GM12878 (cell line): ENCODE data around the gene NEK1. TPM values are rescaled to one million over a fixed set of nuclear protein-coding genes. Genes with fewer than 3 reads are reported as not detected.
A peak's percentile ranks its signal among the peaks of the same experiment; 100 is the strongest.

ENCODE experiments used
- EED ChIP-seq: sonication (generic); IDR thresholded peaks from 2 replicates; pipeline ENCODE4 v1.6.1; 2016; ENCODE audit warnings: antibody characterized with exemption, low read depth
- EP300 ChIP-seq, 2 experiments: fragments of 150-350 bp in 1 of 2; IDR thresholded peaks; 2 replicates each; pipeline ENCODE4 v1.6.1; 2011 to 2012; ENCODE audit warnings: low read depth in 2 of 2, low read length in 2 of 2, borderline replicate concordance in 1 of 2, improper control_type of control experiment in 1 of 2, inconsistent platforms in 1 of 2; ENCODE audit not compliant: control insufficient read depth in 1 of 2
- IRF4 ChIP-seq: IDR thresholded peaks from 2 replicates; pipeline ENCODE4 v1.6.1; 2011; ENCODE audit warnings: low read depth, low read length
- MEF2A ChIP-seq: IDR thresholded peaks from 2 replicates; pipeline ENCODE4 v1.6.1; 2011; ENCODE audit warnings: low read depth, mild to moderate bottlenecking, low read length, moderate library complexity; ENCODE audit not compliant: insufficient read depth
- NBN ChIP-seq: fragments of 450-650 bp; IDR thresholded peaks from 2 replicates; pipeline ENCODE4 v1.6.1; 2016
- PAX8 ChIP-seq: fragments of 450-650 bp; IDR thresholded peaks from 2 replicates; pipeline ENCODE4 v1.6.1; 2017; ENCODE audit warnings: mild to moderate bottlenecking, moderate library complexity
- RAD51 ChIP-seq: fragments of 450-650 bp; IDR thresholded peaks from 2 replicates; pipeline ENCODE4 v1.6.1; 2016; ENCODE audit warnings: moderate library complexity, mild to moderate bottlenecking, inconsistent platforms
- TCF12 ChIP-seq: IDR thresholded peaks from 2 replicates; pipeline ENCODE4 v1.6.1; 2011; ENCODE audit warnings: low read depth, mild to moderate bottlenecking, low read length
- TCF7 ChIP-seq: IDR thresholded peaks from 2 replicates; pipeline ENCODE4 v1.6.1; 2014; ENCODE audit warnings: antibody characterized with exemption, borderline replicate concordance
- ZNF207 ChIP-seq: fragments of 450-650 bp; IDR thresholded peaks from 2 replicates; pipeline ENCODE4 v1.6.1; 2014; ENCODE audit warnings: antibody characterized with exemption, mild to moderate bottlenecking, borderline replicate concordance
- ZNF24 ChIP-seq: fragments of 450-650 bp; IDR thresholded peaks from 2 replicates; pipeline ENCODE4 v1.6.1; 2017; ENCODE audit warnings: antibody characterized with exemption, mild to moderate bottlenecking
- polyA plus RNA-seq, 11 experiments: library from polyadenylated mRNA; depleted of rRNA in 4 of 11; unstranded in 6 of 11; stranded (reverse) in 5 of 11; fragments of >200 nt; fragmentation: Nextera tagmentation in 4 of 11; fragmentation: Illumina TruSeq in 1 of 11; extraction: Ambion mirVana in 4 of 11; extraction: Trizol in 1 of 11; gene quantifications; 1 replicate in 1 of 11; 2 replicates in 10 of 11; pipeline versions ENCODE4 v1.2.1 to v1.2.3, GENCODE V29; 2011 to 2016; ENCODE audit warnings: inconsistent platforms in 2 of 11, missing spikeins in 2 of 11, low read depth in 1 of 11
- total RNA-seq, 4 experiments: library from RNA; depleted of rRNA in 3 of 4; stranded (reverse); fragments of >200 nt in 3 of 4; fragmentation: Illumina TruSeq in 1 of 4; extraction: Trizol in 1 of 4; gene quantifications; 2 replicates each; pipeline versions ENCODE4 v1.2.1 to v1.2.3, GENCODE V29; 2013 to 2021
- TF ChIP-seq, protein P1 (sequence below): IDR thresholded peaks from 2 replicates; pipeline ENCODE4 v1.6.1; 2011; ENCODE audit warnings: borderline replicate concordance, low read depth, mild to moderate bottlenecking, moderate library complexity, low read length; ENCODE audit not compliant: insufficient read depth, poor library complexity, severe bottlenecking
- TF ChIP-seq, protein P2 (sequence below): fragments of 450-650 bp; formaldehyde crosslinking; IDR thresholded peaks from 2 replicates; pipeline ENCODE4 v1.5.0; 2022; ENCODE audit warnings: mild to moderate bottlenecking, missing genetic modification characterization
- TF ChIP-seq, protein P3 (sequence below): fragments of 450-650 bp; IDR thresholded peaks from 2 replicates; pipeline ENCODE4 v1.6.1; 2017; ENCODE audit warnings: mild to moderate bottlenecking, low read depth, inconsistent platforms; ENCODE audit not compliant: poor library complexity, severe bottlenecking
- TF ChIP-seq, protein P4 (sequence below): IDR thresholded peaks from 2 replicates; pipeline ENCODE4 v1.6.1; 2012; ENCODE audit warnings: low read length, inconsistent platforms
- TF ChIP-seq, protein P5 (sequence below): fragments of 450-650 bp; IDR thresholded peaks from 2 replicates; pipeline ENCODE4 v1.6.1; 2017; ENCODE audit warnings: mild to moderate bottlenecking, moderate library complexity

Gene NEK1
- total and polyA plus RNA-seq, 10 of the 15 experiments (the other 5 are each of a cell fraction or from before 2014, with no cell fraction given), result 4.9 to 16.1 (median 7.5) TPM

DNA sequence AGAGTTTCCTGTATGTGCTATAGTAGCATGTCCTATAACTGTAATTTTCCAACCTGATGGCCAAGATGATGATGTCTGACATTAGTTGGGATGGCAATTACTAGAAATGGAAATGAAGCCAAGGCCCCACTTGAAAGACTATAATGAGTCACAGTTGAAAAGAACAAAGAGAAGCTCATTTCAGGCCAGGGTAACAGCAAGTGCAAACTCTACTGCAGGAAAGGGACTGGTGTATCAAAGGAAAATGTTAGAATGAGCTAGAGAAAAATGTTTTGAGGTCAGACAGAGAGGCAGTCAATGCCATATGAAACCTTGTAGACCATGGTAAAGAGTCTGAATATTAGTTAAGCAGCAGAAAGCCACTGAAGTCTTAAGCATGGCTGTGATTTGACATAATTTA lies 195.4 kb downstream of the NEK1 start (continued):
- TF ChIP-seq EP300 (IDR thresholded peaks at IDR 0.05; ENCODE audit: borderline replicate concordance in 1 of 2, control insufficient read depth in 1 of 2, low read depth in 2 of 2, low read length in 2 of 2), result peak in 1 of 2 experiments; percentile 18; a peak in 1 of 4 replicates
- TF ChIP-seq, protein P1, sequence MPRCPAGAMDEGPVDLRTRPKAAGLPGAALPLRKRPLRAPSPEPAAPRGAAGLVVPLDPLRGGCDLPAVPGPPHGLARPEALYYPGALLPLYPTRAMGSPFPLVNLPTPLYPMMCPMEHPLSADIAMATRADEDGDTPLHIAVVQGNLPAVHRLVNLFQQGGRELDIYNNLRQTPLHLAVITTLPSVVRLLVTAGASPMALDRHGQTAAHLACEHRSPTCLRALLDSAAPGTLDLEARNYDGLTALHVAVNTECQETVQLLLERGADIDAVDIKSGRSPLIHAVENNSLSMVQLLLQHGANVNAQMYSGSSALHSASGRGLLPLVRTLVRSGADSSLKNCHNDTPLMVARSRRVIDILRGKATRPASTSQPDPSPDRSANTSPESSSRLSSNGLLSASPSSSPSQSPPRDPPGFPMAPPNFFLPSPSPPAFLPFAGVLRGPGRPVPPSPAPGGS, result no peak
- TF ChIP-seq IRF4, result 0 out of 2 replicates have a peak, but pooled peaks have one; percentile 50
- TF ChIP-seq, protein P2, sequence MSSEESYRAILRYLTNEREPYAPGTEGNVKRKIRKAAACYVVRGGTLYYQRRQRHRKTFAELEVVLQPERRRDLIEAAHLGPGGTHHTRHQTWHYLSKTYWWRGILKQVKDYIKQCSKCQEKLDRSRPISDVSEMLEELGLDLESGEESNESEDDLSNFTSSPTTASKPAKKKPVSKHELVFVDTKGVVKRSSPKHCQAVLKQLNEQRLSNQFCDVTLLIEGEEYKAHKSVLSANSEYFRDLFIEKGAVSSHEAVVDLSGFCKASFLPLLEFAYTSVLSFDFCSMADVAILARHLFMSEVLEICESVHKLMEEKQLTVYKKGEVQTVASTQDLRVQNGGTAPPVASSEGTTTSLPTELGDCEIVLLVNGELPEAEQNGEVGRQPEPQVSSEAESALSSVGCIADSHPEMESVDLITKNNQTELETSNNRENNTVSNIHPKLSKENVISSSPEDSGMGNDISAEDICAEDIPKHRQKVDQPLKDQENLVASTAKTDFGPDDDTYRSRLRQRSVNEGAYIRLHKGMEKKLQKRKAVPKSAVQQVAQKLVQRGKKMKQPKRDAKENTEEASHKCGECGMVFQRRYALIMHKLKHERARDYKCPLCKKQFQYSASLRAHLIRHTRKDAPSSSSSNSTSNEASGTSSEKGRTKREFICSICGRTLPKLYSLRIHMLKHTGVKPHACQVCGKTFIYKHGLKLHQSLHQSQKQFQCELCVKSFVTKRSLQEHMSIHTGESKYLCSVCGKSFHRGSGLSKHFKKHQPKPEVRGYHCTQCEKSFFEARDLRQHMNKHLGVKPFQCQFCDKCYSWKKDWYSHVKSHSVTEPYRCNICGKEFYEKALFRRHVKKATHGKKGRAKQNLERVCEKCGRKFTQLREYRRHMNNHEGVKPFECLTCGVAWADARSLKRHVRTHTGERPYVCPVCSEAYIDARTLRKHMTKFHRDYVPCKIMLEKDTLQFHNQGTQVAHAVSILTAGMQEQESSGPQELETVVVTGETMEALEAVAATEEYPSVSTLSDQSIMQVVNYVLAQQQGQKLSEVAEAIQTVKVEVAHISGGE (CRISPR knock-in tag), result no peak
- TF ChIP-seq ZNF207, result no peak
- TF ChIP-seq TCF12, result no peak
- peak; percentile 82 for TF ChIP-seq EED
- TF ChIP-seq, protein P3, sequence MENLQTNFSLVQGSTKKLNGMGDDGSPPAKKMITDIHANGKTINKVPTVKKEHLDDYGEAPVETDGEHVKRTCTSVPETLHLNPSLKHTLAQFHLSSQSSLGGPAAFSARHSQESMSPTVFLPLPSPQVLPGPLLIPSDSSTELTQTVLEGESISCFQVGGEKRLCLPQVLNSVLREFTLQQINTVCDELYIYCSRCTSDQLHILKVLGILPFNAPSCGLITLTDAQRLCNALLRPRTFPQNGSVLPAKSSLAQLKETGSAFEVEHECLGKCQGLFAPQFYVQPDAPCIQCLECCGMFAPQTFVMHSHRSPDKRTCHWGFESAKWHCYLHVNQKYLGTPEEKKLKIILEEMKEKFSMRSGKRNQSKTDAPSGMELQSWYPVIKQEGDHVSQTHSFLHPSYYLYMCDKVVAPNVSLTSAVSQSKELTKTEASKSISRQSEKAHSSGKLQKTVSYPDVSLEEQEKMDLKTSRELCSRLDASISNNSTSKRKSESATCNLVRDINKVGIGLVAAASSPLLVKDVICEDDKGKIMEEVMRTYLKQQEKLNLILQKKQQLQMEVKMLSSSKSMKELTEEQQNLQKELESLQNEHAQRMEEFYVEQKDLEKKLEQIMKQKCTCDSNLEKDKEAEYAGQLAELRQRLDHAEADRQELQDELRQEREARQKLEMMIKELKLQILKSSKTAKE, result peak; percentile 57
- 0 out of 2 replicates have a peak, but pooled peaks have one; percentile 27 for TF ChIP-seq MEF2A
- TF ChIP-seq TCF7, result peak; percentile 92
- no peak for TF ChIP-seq RAD51
- TF ChIP-seq, protein P4, sequence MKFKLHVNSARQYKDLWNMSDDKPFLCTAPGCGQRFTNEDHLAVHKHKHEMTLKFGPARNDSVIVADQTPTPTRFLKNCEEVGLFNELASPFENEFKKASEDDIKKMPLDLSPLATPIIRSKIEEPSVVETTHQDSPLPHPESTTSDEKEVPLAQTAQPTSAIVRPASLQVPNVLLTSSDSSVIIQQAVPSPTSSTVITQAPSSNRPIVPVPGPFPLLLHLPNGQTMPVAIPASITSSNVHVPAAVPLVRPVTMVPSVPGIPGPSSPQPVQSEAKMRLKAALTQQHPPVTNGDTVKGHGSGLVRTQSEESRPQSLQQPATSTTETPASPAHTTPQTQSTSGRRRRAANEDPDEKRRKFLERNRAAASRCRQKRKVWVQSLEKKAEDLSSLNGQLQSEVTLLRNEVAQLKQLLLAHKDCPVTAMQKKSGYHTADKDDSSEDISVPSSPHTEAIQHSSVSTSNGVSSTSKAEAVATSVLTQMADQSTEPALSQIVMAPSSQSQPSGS, result peak; percentile 51; the same call in 1 of the 2 replicates
- TF ChIP-seq NBN, result 0 out of 2 replicates have a peak, but pooled peaks have one; percentile 49
- no peak for TF ChIP-seq ZNF24
- no peak for TF ChIP-seq PAX8
- TF ChIP-seq, protein P5, sequence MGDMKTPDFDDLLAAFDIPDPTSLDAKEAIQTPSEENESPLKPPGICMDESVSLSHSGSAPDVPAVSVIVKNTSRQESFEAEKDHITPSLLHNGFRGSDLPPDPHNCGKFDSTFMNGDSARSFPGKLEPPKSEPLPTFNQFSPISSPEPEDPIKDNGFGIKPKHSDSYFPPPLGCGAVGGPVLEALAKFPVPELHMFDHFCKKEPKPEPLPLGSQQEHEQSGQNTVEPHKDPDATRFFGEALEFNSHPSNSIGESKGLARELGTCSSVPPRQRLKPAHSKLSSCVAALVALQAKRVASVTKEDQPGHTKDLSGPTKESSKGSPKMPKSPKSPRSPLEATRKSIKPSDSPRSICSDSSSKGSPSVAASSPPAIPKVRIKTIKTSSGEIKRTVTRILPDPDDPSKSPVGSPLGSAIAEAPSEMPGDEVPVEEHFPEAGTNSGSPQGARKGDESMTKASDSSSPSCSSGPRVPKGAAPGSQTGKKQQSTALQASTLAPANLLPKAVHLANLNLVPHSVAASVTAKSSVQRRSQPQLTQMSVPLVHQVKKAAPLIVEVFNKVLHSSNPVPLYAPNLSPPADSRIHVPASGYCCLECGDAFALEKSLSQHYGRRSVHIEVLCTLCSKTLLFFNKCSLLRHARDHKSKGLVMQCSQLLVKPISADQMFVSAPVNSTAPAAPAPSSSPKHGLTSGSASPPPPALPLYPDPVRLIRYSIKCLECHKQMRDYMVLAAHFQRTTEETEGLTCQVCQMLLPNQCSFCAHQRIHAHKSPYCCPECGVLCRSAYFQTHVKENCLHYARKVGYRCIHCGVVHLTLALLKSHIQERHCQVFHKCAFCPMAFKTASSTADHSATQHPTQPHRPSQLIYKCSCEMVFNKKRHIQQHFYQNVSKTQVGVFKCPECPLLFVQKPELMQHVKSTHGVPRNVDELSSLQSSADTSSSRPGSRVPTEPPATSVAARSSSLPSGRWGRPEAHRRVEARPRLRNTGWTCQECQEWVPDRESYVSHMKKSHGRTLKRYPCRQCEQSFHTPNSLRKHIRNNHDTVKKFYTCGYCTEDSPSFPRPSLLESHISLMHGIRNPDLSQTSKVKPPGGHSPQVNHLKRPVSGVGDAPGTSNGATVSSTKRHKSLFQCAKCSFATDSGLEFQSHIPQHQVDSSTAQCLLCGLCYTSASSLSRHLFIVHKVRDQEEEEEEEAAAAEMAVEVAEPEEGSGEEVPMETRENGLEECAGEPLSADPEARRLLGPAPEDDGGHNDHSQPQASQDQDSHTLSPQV, result no peak
